ENCODE measurements around the gene TPPP2. TPM values are rescaled to one million over a fixed set of nuclear protein-coding genes. Genes with fewer than 3 reads are reported as not detected.

Gene TPPP2
- total and polyA plus RNA-seq, 10 of the 15 experiments (the other 5 are each of a cell fraction or from before 2014, with no cell fraction given) = not detected

- in situ Hi-C loops (cut with MboI) (no loop called here), intact Hi-C loops (cut with micrococcal nuclease; ENCODE audit: unreplicated experiment) (no loop called here)
- no peak for FAIRE-seq
- Histone ChIP-seq H3K4me3 (no peak overlapping the region), H3K27me3 (replicated peaks in 1 of 2; ENCODE audit: control insufficient read depth in 2 of 2, insufficient read depth in 2 of 2, low read length in 1 of 2) (peaks cover 0 to 1% of the 10 kb centered on the region in 2 experiments; a peak in 1 of 4 replicates), H3K4me1 (ENCODE audit: control insufficient read depth, insufficient read depth, low read length) (no peaks in the 10 kb centered on the region), H3K9ac (ENCODE audit: control insufficient read depth, insufficient read depth, low read length) (no peak overlapping the region), H3K36me3 (ENCODE audit: control insufficient read depth in 2 of 2, insufficient read depth in 2 of 2, low read length in 1 of 2) (no peaks in the 10 kb centered on the region), H4K20me1 (ENCODE audit: control insufficient read depth, insufficient read depth) (no peaks in the 10 kb centered on the region), H3K27ac (ENCODE audit: control insufficient read depth, insufficient read depth) (no peak overlapping the region), H3K79me2 (ENCODE audit: control insufficient read depth, insufficient read depth, low read length) (no peaks in the 10 kb centered on the region), H3K4me2 (ENCODE audit: control insufficient read depth, insufficient read depth) (no peak overlapping the region), H2AFZ (ENCODE audit: control insufficient read depth, low read depth, low read length) (no peak overlapping the region), H3K9me3 (replicated peaks; ENCODE audit: control insufficient read depth, insufficient read depth, low read length) (no peaks in the 10 kb centered on the region)
- TF ChIP-seq NFIC (IDR thresholded peaks at IDR 0.05; ENCODE audit: low read depth, low read length) = no peak
- TF ChIP-seq TARDBP (IDR thresholded peaks at IDR 0.05; ENCODE audit: borderline replicate concordance) = no peak
- TF ChIP-seq SREBF1 (IDR thresholded peaks at IDR 0.05; ENCODE audit: low read length) = no peak
- TF ChIP-seq CHD1 (IDR thresholded peaks at IDR 0.05; ENCODE audit: low read depth, low read length) = no peak
- TF ChIP-seq ESRRA (IDR thresholded peaks at IDR 0.05; ENCODE audit: low read length) = no peak
- TF ChIP-seq MYC (IDR thresholded peaks at IDR 0.05; ENCODE audit: insufficient read depth, insufficient read length, insufficient replicate concordance, low read length, severe bottlenecking) = no peak
- no peak for TF ChIP-seq MYB (IDR thresholded peaks at IDR 0.05; ENCODE audit: borderline replicate concordance, low read depth, low read length)
- TF ChIP-seq REST (IDR thresholded peaks at IDR 0.05; ENCODE audit: low read depth, low read length) = no peak
- TF ChIP-seq, protein P1, sequence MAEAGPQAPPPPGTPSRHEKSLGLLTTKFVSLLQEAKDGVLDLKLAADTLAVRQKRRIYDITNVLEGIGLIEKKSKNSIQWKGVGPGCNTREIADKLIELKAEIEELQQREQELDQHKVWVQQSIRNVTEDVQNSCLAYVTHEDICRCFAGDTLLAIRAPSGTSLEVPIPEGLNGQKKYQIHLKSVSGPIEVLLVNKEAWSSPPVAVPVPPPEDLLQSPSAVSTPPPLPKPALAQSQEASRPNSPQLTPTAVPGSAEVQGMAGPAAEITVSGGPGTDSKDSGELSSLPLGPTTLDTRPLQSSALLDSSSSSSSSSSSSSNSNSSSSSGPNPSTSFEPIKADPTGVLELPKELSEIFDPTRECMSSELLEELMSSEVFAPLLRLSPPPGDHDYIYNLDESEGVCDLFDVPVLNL (IDR thresholded peaks at IDR 0.05; ENCODE audit: low read depth, low read length) = no peak
- no peak for TF ChIP-seq HSF1 (IDR thresholded peaks at IDR 0.05; ENCODE audit: low read depth, low read length)
- TF ChIP-seq MTA2 (IDR thresholded peaks at IDR 0.05; ENCODE audit: low read depth) = no peak
- no peak for TF ChIP-seq SREBF2 (IDR thresholded peaks at IDR 0.05; ENCODE audit: low read length)
- TF ChIP-seq MXI1 (IDR thresholded peaks at IDR 0.05; ENCODE audit: low read depth, low read length) = no peak
- no peak for TF ChIP-seq STAT1 (conservative IDR thresholded peaks at IDR 0.05)
- no peak for TF ChIP-seq BHLHE40 (IDR thresholded peaks at IDR 0.05; ENCODE audit: borderline replicate concordance in 1 of 2, low read depth in 2 of 2, low read length in 1 of 2)
- WGBS (ENCODE audit: insufficient coverage, insufficient replicate concordance, low lambda C conversion rate, missing lambda C conversion rate) = 21% methylated on average over 13 of the region's 13 CpGs
- SMC1A ChIA-PET (ENCODE audit: uncharacterized antibody, unreplicated experiment) = no interaction called here
- no peak for DNase-seq (ENCODE audit: low read depth, low spot score)
- ATAC-seq = no peak
- no TSS peak for BruUV-seq (replicated peaks)
- CTCF ChIA-PET = interaction anchor here (2.9 kb wide), 1 partner anchor 44 kb away, joined by 12 read pairs; no protein-coding TSS in a partner anchor
- POLR2A ChIA-PET = no interaction called here
- RAD21 ChIA-PET (ENCODE audit: unreplicated experiment) = no interaction called here
These were observed 30.8 kb downstream of the TPPP2 start for GRCh38 chr14:21060614-21061346.

Measured in GM12878 (cell line).